HTR-8/SVneo (cell line): Measurements from ENCODE around the gene NAA60.
"Not testable (repeated sequence)": the region's sequence is repeated elsewhere in the genome, so short reads cannot be mapped to it uniquely, and the experiment has no call there.

Experiments
- DNase-seq: peaks from one replicate; pipeline ENCODE4 v3.0.0; 2011; ENCODE audit warnings: low spot score, mixed read lengths; ENCODE audit not compliant: insufficient read length
- FAIRE-seq: peaks from 2 replicates; lab custom pipeline; 2011; peaks lifted over from hg19 to GRCh38; lab: Jason Lieb, UNC

NAA60 gene

DNA sequence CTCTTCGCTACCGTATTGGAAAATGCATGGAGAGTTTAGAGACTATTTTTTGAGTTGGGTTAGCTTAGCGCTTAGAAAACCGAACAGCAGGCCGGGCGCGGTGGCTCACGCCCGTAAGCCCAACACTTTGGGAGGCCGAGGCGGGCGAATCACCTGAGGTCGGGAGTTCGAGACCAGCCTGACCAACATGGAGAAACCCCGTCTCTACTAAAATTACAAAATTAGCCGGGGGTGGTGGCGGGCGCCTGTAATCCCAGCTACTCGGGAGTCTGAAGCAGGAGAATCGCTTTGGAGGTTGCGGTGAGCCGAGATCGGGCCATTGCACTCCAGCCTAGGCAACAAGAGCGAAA, 57.9 kb downstream of the NAA60 start:
- FAIRE-seq, DNase-seq: not testable (repeated sequence)

DNA sequence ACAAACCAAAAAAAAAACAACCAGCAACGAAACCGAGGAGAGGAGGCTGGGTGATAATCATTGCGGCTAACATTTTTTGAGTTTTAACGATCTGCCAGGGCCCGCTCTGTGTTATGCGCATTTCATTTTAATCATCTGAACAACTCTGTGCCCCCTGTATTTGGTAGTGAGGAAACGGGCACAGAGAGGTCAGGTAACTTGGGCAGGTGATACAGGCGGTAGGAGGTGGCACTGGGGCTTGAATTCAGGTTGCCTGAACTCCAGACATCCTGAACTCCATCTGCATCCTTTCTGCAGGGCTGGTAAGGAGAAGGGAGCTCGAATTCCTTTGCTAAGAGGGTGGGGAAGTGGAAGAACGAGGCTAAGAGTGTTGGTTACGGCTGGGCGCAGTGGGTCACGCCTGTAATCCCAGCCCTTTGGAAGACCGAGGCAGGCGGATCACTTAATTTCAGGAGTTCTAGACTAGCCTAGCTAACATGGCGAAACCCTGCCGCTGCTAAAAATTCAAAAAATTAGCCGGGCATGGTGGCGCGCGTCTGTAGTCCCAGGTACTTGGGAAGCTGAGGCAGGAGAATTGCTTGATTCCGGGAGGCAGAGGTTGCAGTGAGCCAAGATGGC, 58.4 kb downstream of the NAA60 start:
- FAIRE-seq (no peak), DNase-seq (no peak)

DNA sequence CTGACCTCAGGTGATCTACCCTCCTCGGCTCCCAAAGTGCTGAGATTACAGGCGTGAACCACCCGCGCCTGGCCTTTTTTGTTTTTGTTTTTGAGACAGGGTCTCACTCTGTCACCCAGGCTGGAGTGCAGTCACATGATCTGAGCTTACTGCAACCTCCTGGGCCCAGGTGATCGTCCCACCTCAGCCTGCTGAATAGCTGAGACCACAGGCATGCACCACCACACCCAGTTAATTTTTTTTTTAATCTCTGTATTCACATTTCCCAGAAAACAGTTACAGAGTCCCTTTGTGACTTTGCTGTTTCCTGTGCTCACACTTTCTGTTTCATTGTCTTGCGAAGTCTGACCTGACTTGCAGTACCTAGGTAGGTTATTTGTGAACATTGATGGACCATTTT, 60.0 kb downstream of the NAA60 start:
- DNase-seq: no peak
- no peak for FAIRE-seq

DNA sequence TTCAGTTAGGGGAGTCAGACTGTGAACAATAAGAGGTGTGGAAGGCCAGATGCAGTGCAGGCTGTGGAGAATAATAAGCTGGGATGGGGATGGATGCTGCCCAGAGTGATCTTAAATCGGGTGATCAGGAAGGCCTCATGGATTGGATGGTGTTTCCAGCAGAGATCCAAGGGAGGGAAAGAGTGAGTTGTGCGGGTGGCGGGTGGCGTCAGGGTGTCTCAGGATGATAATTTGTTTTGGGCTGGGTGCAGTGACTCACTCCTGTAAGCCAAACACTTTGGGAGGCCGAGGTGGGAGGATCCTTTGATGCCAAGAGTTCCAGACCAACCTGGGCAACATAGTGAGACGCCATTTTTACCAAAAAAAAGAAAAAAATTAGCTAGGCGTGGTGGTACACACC, 65.3 kb downstream of the NAA60 start:
- no peak for DNase-seq
- FAIRE-seq: no peak

DNA sequence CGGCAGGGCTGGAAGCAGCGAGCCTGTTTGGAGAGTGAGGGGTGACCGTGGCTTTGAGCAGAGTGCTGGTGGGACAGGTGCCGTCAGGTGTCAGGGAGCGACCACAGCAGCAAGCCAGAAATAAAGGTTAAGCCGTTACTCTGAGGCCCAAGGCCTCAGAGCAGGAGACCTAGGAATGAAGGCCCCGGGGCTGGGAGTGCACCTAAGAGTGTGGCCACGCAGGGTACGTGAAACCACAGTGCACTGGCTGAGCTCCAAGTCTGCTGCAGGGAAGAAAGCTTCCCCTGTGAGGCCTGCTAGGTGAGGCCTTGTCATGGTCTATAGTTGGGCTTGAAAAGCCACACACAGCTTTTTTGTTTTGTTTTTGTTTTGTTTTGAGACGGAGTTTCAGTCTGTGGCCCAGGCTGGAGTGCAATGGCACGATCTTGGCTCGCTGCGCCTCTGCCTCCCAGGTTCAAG, 66.0 kb downstream of the NAA60 start:
- FAIRE-seq: no peak
- DNase-seq: no peak

DNA sequence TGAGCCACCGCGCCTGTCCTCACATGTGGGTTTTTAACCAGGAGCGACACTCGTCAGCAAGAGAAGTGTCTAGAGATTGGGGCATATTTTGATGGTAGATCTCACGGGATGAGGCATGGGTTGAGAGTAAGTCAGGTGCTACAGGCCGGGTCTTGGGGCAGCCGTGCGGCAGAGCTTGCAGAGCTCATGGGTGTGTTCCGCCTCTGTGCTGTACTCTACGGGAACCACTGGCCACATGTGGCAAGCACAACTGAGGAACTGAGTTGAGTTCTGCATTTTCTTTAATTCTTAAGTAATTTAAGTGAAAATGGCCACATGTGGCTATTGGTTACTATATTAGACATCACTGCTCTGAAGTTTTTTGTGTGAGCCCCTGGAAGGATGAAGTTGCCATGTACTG, 66.9 kb downstream of the NAA60 start:
- FAIRE-seq (no peak), DNase-seq (no peak)

DNA sequence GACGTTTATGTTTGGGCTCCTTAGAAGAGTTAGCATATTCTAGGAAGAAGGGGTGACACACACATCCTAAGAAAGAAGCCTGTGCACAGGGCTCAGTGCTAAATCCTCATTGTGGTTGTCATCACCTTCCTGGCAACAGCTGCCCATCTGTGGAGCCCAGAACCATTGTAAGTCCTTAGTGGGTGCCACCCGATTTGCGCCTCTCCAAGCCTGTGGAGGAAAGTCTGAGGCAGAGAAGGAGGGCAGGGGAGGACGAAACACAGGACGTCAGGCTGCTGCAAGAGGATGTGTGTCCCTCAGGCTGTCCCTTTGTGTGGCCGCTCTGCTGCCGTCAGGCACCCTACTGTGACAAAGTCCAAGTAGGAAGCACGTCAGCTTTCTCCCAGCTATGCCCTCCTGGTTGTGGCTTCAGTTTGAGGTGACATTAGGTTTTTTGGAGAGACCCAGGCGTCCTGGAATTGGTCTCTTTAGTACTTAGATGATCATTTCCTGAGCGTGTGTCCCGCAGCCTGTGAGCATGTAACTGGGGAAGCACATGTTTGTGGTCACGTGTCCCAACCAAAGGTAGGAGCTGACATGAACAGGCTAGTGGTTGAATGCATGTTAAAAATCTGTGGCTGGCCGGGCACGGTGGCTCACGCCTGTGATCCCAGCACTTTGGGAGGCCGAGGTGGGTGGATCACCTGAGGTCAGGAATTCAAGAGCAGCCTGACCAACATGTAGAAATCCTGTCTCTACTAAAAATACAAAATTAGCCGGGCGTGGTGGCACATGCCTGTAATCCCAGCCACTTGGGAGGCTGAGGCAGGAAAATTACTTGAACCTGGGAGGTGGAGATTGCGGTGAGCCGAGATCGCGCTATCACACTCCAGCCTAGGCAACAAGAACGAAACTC, 68.1 kb downstream of the NAA60 start:
- DNase-seq (no peak), FAIRE-seq (no peak)

DNA sequence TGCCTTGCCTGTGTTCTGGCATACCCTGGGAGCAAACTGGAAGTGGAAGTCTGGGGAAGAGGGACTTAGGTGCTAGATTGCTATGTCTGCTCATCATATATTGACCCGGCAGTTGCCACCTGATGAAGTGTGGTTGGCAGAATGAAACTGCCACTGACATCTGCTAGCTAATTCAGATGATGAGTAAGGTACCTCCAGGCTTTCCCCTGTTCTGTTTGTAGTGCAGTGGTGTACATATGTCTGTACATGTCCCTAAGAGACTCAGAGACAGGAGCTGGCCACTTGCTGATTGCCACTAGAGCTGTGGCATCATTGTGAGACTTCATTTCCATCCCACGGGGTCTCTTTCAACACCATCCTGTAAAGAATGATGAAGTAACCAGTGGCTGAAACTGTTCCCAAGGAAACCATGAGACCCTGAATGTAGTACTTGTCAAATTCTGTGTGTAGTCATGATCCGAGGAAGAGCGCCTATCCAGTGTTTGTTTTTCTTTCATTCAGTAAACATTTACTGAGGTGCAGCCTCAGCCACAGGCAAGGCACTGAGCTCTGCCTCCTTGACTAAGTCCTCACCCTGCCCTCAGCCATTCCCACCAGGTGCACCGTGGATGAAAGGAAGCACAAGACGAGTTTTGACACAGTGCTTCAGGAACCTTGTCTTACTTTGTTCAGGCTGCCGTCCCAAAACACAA, 70.6 kb downstream of the NAA60 start:
- FAIRE-seq (no peak), DNase-seq (no peak)

DNA sequence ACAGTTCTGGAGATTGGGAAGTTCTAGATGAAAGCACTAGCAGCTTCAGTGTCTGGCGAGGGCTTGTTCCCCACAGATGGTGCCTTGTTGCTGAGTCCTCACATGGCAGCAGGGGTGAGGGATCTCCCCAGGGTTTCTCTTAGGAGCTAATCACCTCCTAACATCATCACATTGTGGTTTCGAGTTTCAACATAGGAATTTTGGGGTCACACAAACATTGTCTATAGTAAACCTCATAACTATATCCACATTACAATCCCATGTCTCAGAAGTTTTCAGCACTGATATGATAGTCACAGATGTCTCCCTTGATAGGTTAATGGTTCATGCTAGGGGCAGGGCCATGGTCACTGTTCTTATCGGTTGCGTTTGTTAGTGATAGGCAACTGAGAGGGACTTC, 71.1 kb downstream of the NAA60 start:
- FAIRE-seq (no peak), DNase-seq (no peak)

DNA sequence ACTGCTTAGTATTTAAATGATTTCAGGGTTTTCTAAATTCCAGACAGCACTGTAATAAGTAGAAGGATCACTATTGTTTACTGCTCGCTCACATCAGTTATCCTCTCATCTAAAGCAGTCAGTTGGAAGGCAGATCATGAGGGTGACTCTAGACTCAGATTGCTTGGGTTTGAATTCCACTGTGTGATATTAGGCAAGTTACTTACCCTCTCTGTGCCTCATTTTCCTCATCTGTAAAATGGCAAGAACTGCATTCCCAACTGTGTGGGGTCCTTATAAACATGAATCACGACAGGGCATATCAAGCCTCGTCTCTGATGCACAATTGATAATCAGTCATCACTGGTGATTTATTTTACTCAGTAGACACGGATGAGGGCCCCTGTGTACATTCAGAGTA, 72.4 kb downstream of the NAA60 start:
- FAIRE-seq (no peak), DNase-seq (no peak)

DNA sequence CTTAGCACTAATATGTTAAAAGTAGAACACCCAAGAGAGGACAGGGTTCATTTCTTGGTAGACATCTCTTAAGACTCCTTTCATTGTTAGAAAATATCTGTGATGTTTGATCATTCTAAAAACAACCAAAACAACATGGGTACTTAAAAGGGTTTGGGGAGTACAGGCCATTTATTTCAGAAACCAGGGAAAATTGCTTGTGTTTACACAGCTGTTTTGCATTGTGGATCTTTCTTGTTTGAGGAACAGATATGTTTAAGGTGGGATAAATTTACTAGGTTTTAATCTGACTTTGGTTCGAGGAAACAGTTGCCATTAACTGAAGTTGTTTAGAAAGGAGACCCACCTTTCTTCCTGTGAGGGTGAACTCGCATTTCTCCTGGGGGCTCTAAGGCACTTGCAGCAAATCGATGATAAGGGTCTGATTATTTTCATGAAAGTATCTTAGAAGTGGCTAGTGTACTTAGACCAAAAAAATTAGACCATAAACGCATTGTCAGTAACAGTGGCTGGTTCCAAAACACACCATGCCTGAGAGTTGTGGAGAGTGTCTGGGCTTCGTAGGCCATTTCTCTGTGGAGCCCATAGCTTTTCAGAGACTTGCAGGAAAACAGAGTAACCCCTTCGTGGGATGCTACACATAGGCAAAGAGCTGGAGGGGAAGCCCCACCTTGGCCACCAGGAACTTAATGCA, 75.0 kb downstream of the NAA60 start:
- FAIRE-seq (no peak), DNase-seq (no peak)

DNA sequence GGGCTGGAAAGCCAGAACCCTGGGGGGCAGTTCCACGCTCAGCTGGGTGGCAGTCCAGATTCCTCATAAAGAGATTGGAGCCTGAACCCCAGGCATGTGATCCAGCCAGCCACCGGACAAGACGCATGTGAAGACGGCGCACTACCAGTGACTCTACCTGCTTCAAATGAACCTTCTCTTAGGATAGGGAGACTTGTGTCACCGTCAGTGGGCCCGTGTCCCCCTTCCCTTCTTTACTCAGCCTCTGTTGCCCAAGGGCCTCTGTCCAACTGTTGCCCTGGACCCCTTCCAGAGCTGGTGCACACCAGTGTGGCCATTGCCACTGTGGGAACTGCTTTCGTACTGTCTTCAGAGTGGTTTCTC, 75.5 kb downstream of the NAA60 start:
- DNase-seq (no peak), FAIRE-seq (no peak)

DNA sequence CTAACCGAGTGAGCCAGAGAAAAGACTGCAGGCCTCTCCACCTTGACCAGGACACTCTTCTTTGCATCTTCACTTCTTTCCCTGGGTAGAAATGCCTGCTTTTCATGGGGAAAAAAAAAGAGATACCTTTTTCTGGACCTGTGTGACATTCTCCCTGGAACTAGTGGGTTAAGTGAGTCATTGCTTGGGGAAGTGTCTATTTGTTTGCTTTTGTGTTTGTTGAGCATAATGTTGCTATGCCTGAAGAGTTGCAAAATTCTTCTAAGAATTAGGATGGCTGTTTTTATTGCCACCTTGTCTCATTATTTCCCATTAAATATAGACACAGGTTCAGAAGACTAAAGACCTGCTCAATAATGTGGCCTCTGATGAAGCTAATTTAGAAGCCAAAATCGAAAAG, 76.1 kb downstream of the NAA60 start:
- DNase-seq: no peak
- no peak for FAIRE-seq

DNA sequence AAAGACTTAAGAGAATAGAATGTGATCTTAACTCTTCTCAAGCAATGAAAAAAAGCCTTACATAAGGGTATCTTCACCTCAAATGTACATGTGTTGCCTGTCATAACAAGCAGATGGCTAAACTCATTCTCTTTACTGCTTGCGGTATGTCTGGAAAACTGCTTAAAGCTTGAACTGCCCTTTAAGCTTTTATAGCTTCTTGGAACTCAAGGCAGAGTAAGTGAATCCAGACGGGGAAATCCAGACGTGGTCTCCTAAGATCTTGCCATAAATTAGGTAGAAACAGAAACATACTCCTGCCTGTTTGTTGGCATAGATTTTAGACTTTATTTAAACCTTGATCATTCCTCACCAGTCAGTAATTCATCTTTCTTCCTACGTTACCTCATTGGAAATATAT, 76.9 kb downstream of the NAA60 start:
- no peak for FAIRE-seq
- no peak for DNase-seq

DNA sequence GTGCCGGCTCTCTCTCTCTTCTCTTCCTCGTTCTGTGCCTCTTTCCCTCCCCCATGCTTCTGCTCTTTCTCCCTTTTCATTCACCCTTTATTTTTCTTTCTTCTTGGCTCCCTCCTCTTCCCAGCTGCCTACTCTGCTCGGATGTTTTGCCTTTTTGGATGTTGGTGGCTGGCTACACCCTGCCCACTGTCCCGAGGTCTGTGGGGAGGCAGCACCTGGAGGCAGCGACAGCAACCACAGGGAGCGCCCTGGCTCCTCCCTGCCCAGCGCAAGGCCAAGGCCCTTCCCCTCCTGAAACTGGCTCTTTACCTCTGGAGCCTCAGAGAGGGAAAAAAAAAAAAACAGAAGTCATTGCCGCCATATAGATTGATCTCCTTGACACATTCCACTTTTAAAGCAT, 77.4 kb downstream of the NAA60 start:
- no peak for FAIRE-seq
- DNase-seq: no peak

DNA sequence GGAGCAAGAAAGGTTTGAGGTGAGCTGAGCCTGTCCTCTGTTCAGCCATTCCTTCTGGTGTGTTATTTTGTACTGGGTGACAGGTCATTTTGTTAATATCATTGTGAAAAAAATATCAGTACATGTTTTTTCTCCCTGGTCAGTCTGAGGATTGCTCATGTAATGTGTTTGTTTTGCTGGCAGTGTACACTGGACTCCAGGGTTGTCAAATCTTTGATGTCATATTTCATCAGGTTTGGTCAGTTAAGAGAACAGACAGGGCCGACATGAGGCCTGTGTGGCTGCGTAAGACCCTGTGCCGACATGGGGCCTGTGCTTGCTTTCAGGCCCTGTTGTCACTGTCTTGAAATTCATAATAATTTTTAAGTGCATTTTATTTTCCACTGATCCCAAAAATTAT, 79.8 kb downstream of the NAA60 start:
- DNase-seq: no peak
- FAIRE-seq: no peak

DNA sequence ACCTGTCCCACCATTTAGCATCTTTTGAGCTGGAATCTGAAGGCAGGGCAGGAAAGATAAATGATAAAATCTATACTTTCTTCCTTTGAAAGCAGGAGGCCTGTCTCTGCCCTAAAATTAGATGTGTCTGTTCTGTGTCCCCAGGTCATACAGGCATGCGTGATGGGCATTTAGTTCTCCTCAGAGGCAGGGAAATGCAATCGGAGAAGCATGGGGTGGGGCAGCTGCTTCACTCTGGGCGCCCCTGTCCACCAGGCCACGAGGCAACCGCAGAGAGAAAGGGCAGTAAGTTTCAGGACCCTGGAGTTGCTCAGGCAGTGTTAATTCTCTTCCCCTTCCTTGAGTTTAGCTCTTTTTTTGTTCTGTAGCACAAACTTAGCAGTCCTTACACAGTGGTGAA, 82.5 kb downstream of the NAA60 start:
- no peak for FAIRE-seq
- DNase-seq: no peak

DNA sequence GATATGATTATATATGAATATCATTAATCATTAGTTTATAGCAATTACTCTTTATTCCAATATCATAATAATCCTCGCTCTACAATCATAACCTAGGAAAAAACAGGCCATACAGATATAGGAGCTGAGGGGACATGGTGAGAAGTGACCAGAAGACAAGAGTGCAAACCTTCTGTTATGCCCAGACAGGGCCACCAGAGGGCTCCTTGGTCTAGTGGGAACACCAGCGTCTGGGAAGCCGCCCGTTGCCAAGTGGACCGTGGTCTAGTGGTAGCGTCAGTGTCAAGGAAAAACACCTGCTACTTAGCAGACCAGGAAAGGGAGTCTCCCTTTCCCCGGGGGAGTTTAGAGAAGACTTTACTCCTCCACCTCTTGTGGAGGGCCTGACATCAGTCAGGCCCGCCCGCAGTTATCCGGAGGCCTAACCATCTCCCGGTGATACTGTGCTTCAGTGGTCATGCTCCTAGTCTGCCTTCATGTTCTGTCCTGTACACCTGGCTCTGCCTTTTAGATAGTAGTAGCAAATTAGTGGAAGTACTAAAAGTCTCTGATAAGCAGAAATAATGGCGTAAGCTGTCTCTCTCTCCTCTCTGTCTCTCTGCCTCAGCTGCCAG, 83.8 kb downstream of the NAA60 start:
- FAIRE-seq, DNase-seq: not testable (repeated sequence)

DNA sequence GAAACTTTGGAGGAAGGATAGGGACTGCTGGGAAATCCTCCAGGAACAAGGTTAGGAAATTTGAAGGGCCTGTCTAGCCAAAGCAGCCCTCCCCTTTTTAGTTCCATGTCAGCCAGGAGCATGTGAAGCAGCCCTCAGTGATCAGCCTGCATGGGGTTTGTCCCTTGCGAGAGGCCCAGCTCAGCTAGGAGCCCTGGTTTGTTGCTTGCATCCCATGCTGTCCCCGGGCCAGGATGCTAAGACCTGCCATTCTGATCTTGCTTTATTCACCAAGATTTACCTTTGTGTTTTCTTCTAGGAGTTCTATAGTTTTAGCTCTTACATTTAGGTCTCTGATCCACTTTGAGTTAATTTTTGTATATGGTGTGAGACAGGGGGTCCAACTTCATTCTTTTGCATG, 84.9 kb downstream of the NAA60 start:
- FAIRE-seq: no peak
- no peak for DNase-seq

DNA sequence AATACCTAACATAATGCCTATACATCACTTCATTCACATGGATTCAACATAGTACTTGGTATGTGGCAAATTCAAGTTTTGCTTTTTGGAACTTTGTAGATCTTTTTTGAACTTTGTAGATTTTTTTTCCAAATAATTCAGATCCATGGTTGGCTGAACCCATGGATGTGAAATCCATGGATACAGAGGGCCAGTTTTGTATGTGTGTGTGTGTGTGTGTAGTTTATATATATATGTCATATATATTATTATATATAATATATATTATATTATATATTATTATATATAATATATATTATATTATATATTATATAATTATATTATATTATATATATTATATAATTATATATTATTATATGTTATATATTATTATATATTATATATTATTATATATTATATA, 85.7 kb downstream of the NAA60 start:
- no peak for FAIRE-seq
- no peak for DNase-seq
